GM18870 (cell line): ENCODE data around the gene PKHD1.
"Not testable (repeated sequence)": the region's sequence is repeated elsewhere in the genome, so short reads cannot be mapped to it uniquely, and the experiment has no call there.

Source experiments
- ATAC-seq: cut with Tn5 transposase; IDR thresholded peaks from one replicate; pipeline ENCODE4 v1.9.1; 2021; ENCODE audit warnings: moderate library complexity; ENCODE audit not compliant: unreplicated experiment

Gene PKHD1

GRCh38 chr6:51868591-51869355 is 218.6 kb downstream of the PKHD1 start:
- no peak for ATAC-seq

DNA sequence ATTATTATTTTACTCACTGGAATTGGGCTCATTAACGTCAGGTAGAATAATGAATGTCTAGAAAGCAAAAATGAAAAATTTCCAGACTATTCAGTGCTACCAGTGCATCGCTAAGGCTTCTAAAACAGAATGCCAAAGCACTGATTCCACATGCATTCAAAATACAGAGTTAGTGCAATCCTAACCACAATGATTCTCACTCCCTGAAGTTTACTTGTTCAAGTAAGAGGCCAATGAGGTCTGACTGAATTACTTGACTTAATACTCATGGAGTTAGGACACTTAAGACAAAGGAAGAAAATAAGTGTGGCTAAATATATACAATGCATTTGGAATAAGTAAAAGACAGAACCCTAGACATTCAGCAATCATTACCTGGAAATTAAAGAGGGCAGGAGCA is 220.5 kb downstream of the PKHD1 start:
- ATAC-seq = no peak

DNA sequence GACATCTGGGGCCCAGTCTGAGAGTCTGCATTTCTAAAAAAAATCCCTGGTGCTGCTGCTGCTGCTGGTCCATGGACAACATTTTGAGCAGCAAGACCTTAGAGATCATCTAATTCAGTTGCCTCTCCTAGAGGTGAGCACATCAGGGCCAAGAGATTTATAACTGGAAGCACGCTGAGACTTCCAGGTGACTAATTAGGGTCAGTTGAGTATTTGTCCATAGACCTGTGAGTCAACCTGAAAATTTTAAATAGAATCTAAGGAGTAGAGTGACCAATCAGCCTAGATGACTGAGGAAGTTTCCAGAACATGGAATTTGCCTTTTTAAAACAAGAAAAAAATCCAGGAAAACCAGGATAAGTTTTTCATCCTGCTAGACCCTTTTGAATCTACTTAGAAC is 221.4 kb downstream of the PKHD1 start:
- ATAC-seq = no peak

DNA sequence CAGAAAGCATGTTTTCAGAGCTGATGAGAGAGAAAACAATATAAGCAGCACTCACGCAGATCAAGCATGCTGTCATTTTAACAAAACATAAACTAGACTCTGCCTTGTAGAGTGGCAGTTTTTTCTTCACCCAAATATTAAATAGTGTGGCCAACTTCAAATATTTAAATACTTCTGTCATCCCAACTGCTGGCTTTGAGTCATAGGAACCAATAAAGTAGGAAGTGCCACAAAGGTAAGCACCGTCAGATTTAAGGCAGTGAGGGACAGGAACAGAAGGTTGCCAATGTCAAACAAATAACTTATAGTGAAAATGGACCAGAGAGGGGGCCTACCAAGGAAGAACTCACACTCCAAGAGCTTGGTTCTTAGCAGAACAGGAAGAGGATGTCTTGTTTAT is 222.2 kb downstream of the PKHD1 start:
- ATAC-seq = no peak

GRCh38 chr6:51857134-51857533 is 230.3 kb downstream of the PKHD1 start:
- ATAC-seq = no peak

- ATAC-seq = no peak
Observed at GRCh38 chr6:51856508-51856907, 230.9 kb downstream of the PKHD1 start.

DNA sequence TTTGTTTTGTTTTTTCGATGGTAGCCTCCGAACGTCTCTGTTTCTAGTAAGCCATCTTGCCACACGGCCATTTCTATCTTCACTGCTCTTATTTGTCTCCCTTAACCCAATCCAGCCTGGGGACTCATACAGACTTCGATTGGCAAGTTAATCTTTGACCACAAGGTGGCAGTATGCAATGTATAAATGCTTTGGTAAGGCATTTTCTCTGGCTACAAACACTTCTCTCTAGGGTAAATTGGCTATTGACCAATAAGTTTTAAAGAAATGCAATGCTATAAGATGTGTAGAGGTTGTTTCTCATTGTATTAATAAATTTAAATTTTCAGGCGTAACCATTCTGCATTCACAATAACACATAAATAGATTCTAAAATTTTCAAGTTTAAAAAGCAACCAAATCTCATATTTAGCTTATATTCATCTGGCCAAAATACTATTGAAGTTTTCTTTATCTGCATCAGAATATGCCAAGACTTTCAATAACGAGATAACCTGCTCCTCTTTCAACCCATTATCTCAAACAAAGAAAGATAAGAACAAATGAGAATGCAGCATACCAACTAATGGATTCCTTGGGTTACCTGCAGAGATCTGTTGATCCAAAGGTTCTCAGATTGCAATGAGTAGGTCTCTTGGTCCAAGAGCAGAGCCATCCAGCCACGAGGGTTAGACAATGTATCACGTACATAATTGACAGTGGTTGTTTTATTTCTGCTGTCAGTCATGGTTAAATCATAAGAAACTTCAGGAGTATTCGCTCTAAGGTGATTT is 231.9 kb downstream of the PKHD1 start:
- ATAC-seq = peak; percentile 50

GRCh38 chr6:51854876-51855275 is 232.5 kb downstream of the PKHD1 start:
- ATAC-seq = no peak

- ATAC-seq = no peak
Observed at GRCh38 chr6:51854347-51854746, 233.1 kb downstream of the PKHD1 start.

DNA sequence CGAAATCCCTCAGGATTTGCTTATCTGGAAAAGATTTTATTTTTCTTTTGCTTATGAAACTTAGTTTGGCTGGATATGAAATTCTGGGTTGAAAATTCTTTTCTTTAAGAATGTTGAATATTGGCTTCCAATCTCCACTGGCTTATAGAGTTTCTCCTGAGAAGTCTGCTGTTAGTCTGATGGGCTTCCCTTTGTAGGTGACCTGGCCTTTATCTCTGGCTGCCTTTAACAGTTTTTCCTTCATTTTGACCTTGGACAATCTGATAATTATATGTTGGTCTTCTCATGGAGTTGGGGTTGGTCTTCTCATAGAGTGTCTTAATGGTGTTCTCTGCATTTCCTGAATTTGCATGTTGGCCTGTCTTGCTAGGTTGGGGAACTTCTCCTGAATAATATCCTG is 234.3 kb downstream of the PKHD1 start:
- not testable (repeated sequence) for ATAC-seq

DNA sequence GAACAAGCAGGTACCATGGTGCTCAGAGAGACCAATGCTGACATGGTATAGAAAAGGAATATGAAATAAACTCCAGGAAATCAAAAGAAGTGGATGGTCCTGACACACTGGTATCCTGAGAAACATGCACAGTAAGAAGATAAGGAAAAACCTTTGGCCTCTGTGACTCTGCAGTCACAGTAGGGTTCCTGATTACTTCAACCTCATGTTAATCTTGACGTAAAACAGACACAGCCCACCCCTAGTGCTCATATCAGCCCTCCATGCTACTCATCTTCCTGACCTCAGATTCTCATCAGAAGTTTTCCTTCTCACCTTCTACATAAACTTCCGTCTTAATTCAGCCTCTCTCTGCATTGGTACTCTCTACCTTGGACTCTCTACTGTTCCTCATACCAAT is 240.9 kb downstream of the PKHD1 start:
- ATAC-seq = no peak

DNA sequence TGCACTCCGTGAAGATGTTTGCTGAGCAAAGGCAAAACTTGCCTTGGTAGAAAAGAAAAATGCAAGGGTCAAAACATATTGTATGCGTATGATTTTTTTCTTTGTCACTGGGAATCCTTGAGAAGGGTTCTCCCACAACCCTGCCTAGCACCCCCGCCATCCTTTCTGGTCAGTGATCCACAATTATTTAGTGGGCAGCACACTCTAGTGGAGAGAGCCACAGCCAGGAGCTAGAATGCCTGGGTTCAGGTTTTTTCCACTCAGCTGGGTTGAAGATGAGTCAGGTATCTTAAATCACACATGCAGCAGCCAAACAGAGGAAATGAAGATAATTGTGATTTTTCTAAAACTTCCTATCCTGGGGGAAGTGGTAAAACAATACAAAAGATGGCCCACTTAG is 243.1 kb downstream of the PKHD1 start:
- ATAC-seq = no peak

DNA sequence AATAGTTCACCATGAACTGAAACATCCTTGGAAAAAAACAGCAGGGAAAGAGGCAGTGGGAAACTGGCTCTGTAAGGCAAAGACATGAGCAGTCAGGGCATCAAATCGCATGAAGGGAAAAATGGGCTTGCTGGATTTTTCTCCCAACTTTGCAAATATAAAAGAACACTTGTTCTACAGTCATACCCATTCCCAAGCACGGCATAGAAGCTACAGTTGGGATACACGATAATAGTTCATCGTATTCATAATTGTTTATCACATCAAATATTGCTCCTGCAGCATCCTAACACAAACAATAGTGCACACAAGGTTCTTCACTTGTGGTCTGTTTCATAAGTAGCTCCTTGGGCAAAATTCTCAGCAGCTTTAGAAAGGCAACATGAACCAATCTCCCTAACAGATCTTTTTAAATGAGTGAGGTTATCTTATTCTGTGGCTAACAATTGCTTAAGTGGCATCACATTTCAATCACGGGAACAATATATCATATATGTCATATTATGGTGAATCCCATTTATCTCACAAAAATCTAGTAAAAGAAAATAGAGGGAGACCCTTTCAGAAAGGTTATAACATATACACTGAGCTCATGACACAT is 243.9 kb downstream of the PKHD1 start:
- no peak for ATAC-seq

- ATAC-seq = no peak
Observed at GRCh38 chr6:51842804-51843378, 244.5 kb downstream of the PKHD1 start.

DNA sequence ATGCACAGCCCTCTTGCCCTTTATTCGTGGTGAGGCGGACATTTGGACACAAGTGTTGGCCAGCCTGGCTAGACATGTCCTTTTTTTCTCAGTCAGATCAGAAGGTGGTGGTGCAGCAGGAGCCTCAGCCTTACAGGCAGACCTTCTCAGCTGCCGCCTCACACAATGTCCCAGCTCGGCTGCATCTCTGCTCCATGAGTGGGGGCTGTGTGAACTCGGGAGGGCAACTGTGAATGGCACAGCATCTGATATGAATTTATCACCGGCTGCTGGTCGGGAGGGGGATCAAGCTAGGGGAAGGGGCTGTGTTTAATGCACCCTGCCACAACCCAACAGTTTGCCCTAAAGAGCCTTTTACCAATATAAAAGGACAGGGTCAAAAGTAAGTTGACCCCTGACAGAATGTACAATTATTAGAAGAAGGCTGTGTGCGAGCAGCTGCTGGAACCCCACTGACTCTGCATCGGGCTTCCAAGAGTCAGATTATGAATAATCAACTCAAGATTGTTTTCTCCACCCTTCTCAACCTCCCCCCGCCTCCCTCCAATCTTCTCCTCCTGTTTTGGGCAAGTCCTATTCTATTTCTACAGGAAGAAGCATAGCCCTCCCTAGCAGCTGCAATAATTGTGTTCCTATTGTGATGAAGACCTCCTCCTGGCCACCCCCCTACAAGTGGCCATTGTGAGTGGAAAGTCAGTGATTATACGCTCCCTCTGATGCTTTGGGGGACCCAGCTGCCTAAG is 245.2 kb downstream of the PKHD1 start:
- no peak for ATAC-seq

GRCh38 chr6:51841626-51842025 is 245.8 kb downstream of the PKHD1 start:
- no peak for ATAC-seq

DNA sequence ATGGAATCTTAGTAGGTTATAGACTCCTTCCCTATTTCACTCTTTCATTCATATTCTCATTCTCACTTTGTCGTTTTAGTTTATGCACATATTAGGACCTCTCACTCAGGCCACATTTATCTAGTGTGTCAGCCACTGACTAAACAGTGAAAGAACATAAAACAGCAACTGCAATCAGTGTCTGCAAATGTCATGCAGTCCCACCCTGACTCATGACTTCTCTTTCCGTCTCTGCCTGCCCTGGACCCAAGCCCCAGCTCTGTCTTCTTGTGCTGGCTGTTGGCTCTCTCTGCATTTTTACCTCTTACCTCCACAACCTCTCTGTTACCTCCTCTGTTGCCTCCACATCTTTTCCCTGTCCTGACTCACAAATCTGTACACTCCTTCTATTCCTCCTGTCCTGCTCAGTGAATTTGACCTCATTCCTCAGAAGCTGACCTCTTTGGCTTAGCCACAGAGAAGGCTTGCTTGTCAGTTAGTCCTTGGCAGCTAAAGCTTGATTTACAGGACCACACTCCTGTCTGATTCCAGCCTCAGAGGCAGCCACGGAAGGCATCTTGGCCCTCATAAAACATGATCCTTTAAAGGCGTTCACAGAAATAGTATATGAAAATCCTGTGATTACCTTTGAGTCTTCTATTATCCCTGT is 247.6 kb downstream of the PKHD1 start:
- ATAC-seq = no peak

- ATAC-seq = no peak
Observed at GRCh38 chr6:51830666-51831065, 256.7 kb downstream of the PKHD1 start.

GRCh38 chr6:51827580-51827979 is 259.8 kb downstream of the PKHD1 start:
- ATAC-seq = no peak

DNA sequence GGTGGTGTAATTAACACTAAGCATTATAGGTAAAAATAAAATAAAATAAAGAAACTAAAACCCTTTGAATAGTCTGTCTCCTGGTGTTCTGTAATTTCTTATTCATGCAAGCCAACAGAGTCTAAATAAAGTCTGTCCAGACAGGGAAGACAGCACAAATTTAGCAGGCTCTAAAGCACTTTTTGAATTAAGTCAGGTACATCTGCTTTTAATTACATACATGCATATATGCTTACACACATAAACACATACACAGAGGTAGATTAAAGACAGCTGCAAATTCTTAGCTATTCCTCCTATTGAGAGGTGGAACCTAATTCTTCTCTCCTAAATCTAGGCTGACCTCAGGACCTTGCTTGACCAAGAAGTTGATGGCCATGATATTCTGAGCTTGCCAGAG is 262.5 kb downstream of the PKHD1 start:
- no peak for ATAC-seq
